ENCODE results near the gene RAMP3. TPM values are rescaled to one million over a fixed set of nuclear protein-coding genes. Genes with fewer than 3 reads are reported as not detected.

Gene RAMP3
- total RNA-seq, 2 experiments from 2014 or later, result not detected

DNA sequence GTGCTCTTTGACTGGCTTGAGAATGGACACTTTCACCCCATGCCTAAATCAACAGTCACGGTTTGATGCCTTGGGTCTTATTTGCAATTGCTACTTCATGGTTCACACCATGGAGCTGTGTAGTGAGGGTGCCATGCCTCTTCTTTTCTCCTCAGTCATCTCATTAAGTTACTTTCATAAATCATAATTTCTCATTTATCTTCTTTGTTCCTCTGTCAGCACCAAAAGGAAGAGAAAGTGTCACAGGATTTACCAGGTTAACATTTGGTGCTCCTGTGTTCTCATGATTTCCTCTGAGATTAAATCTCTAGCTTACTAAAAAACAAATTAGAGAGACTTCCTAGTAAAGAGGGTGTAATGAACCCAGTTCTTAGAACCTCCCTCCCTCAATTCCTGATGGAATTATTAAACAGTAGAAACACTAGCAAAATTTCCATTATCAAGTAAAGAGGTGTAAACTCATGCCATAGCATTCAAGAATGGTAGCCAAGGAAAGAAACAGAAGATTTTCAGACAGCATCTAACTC is 75.7 kb downstream of the RAMP3 start:
- H3K4me1 Mint-ChIP-seq (ENCODE audit: low read depth), result peaks cover 3% of the 10 kb centered on the region
- H3K9me3 Mint-ChIP-seq, result no peaks in the 10 kb centered on the region
- H3K36me3 Mint-ChIP-seq (ENCODE audit: low read depth), result no peaks in the 10 kb centered on the region
- TF ChIP-seq, protein P1, sequence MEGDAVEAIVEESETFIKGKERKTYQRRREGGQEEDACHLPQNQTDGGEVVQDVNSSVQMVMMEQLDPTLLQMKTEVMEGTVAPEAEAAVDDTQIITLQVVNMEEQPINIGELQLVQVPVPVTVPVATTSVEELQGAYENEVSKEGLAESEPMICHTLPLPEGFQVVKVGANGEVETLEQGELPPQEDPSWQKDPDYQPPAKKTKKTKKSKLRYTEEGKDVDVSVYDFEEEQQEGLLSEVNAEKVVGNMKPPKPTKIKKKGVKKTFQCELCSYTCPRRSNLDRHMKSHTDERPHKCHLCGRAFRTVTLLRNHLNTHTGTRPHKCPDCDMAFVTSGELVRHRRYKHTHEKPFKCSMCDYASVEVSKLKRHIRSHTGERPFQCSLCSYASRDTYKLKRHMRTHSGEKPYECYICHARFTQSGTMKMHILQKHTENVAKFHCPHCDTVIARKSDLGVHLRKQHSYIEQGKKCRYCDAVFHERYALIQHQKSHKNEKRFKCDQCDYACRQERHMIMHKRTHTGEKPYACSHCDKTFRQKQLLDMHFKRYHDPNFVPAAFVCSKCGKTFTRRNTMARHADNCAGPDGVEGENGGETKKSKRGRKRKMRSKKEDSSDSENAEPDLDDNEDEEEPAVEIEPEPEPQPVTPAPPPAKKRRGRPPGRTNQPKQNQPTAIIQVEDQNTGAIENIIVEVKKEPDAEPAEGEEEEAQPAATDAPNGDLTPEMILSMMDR (IDR thresholded peaks at IDR 0.05), result no peak
- intact Hi-C loops (cut with micrococcal nuclease), result no loop called here
- peaks cover 14% of the 10 kb centered on the region for H3K27me3 Mint-ChIP-seq
- DNase-seq, result no peak
- ATAC-seq, result no peak
- no peak overlapping the region for H3K4me3 Mint-ChIP-seq
- POLR2A ChIA-PET, result no interaction called here
- CTCF ChIA-PET, result interaction anchor here (1.0 kb wide), 1 partner anchor 28 kb away, joined by 3 read pairs; no protein-coding TSS in a partner anchor
- no peak overlapping the region for H3K27ac Mint-ChIP-seq

Other genes starting within 250 kb of the RAMP3 start
- gene MYO1G, start 178.8 kb upstream of the RAMP3 start, total RNA-seq, result 100 to 1,000 TPM; 399 to 403 TPM
- 10 to 100 TPM; 72.3 to 77.5 TPM for gene CCM2, start 157.6 kb upstream of the RAMP3 start, total RNA-seq
- gene NACAD, start 68.8 kb upstream of the RAMP3 start, total RNA-seq, result under 1 TPM; 0.31 to 0.50 TPM
- 100 to 1,000 TPM; 197 TPM for gene TBRG4, start 46.1 kb upstream of the RAMP3 start, total RNA-seq

All from activated CD8-positive, alpha-beta T cell treated with anti-CD3 and anti-CD28 coated beads for 36 hours (primary cell).